HL-60 (cell line): ENCODE results near the gene WDR70.

ENCODE experiments used
- DNase-seq, 2 experiments: peaks; one replicate each; pipeline ENCODE4 v3.0.0-alpha.2; 2010 to 2020; ENCODE audit warnings: low read depth in 1 of 2, low spot score in 1 of 2
- H3K27ac ChIP-seq: fragments of 250-450 bp; sonication (Bioruptor Pico); replicated peaks from 2 replicates; pipeline ENCODE4 v1.5.1; 2020; ENCODE audit warnings: mild to moderate bottlenecking, moderate library complexity
- H3K27me3 ChIP-seq: fragments of 250-450 bp; sonication (Bioruptor Pico); 2 replicates; pipeline ENCODE4 v1.5.1; 2021; ENCODE audit warnings: mild to moderate bottlenecking, moderate library complexity; ENCODE audit not compliant: insufficient read depth, poor library complexity, severe bottlenecking
- H3K4me3 ChIP-seq: replicated peaks from 2 replicates; pipeline ENCODE4 v1.5.1; 2011; ENCODE audit warnings: mild to moderate bottlenecking, control low read depth, low read length; ENCODE audit not compliant: insufficient read depth
- GABPA ChIP-seq: IDR thresholded peaks from 2 replicates; pipeline ENCODE4 v1.6.1; 2012; ENCODE audit warnings: low read depth
- POLR2AphosphoS5 ChIP-seq: IDR thresholded peaks from 2 replicates; pipeline ENCODE4 v1.6.1; 2012; ENCODE audit warnings: low read depth
- REST ChIP-seq: IDR thresholded peaks from 2 replicates; pipeline ENCODE4 v1.6.1; 2012; ENCODE audit warnings: low read depth; ENCODE audit not compliant: insufficient replicate concordance
- SPI1 ChIP-seq: IDR thresholded peaks from 2 replicates; pipeline ENCODE4 v1.6.1; 2012; ENCODE audit warnings: low read depth, mild to moderate bottlenecking, borderline replicate concordance
- TF ChIP-seq, protein P1 (sequence below): IDR thresholded peaks from one replicate; pipeline ENCODE4 v1.5.1; 2011; ENCODE audit warnings: low read length, control low read depth, inconsistent platforms; ENCODE audit not compliant: insufficient read depth

WDR70 gene

GRCh38 chr5:37742111-37742510 lies 363.0 kb downstream of the WDR70 start:
- Histone ChIP-seq H3K27me3 (no peaks in the 10 kb centered on the region), H3K4me3 (no peak overlapping the region), H3K27ac (no peak overlapping the region)
- TF ChIP-seq POLR2AphosphoS5 (no peak), REST (no peak), SPI1 (no peak), GABPA (no peak)
- TF ChIP-seq, protein P1, sequence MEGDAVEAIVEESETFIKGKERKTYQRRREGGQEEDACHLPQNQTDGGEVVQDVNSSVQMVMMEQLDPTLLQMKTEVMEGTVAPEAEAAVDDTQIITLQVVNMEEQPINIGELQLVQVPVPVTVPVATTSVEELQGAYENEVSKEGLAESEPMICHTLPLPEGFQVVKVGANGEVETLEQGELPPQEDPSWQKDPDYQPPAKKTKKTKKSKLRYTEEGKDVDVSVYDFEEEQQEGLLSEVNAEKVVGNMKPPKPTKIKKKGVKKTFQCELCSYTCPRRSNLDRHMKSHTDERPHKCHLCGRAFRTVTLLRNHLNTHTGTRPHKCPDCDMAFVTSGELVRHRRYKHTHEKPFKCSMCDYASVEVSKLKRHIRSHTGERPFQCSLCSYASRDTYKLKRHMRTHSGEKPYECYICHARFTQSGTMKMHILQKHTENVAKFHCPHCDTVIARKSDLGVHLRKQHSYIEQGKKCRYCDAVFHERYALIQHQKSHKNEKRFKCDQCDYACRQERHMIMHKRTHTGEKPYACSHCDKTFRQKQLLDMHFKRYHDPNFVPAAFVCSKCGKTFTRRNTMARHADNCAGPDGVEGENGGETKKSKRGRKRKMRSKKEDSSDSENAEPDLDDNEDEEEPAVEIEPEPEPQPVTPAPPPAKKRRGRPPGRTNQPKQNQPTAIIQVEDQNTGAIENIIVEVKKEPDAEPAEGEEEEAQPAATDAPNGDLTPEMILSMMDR: no peak
- no peak for DNase-seq

DNA sequence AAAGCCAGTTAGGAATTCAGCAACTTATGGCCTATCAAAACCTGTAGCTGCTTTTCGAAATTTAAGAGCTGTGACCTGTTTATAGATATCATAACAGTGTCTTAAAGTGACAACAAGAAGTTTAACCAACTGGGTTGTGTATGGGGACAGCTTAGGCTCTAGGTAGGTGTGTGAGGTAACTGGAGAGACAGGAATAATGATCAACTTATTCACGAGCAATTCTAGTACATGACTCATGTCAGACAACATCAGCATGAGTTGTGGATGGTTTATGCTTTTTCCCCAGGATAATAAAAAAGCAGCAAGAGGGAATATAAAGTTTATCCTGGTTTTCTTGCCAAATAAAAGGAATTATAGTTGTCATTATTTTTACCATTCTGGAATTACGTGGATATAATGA lies 372.1 kb downstream of the WDR70 start:
- TF ChIP-seq, protein P1: no peak
- TF ChIP-seq SPI1: no peak
- TF ChIP-seq POLR2AphosphoS5: no peak
- TF ChIP-seq GABPA: no peak
- TF ChIP-seq REST: no peak
- H3K4me3 ChIP-seq: no peak overlapping the region
- H3K27me3 ChIP-seq: no peaks in the 10 kb centered on the region
- DNase-seq: no peak
- H3K27ac ChIP-seq: no peak overlapping the region

- Histone ChIP-seq H3K27me3 (no peaks in the 10 kb centered on the region), H3K27ac (no peak overlapping the region), H3K4me3 (no peak overlapping the region)
- TF ChIP-seq REST (no peak), GABPA (no peak), SPI1 (no peak), POLR2AphosphoS5 (no peak)
- TF ChIP-seq, protein P1: no peak
- DNase-seq: no peak
Observed at GRCh38 chr5:37754976-37755375, 375.9 kb downstream of the WDR70 start.
